HUES6 (cell line): ENCODE measurements around the gene MICAL2.
A peak's percentile ranks its signal among the peaks of the same experiment; 100 is the strongest.

Source experiments
- H3K27ac ChIP-seq: 2 replicates; pipeline ENCODE4 v1.7.0; 2013; ENCODE audit warnings: low read depth, mild to moderate bottlenecking, low read length, inconsistent platforms
- H3K27me3 ChIP-seq: 2 replicates; pipeline ENCODE4 v1.6.1; 2013; ENCODE audit warnings: low read length; ENCODE audit not compliant: control insufficient read depth, insufficient read depth
- H3K36me3 ChIP-seq: 2 replicates; pipeline ENCODE4 v1.6.1; 2013; ENCODE audit warnings: low read length; ENCODE audit not compliant: control insufficient read depth, insufficient read depth
- H3K4me1 ChIP-seq: 2 replicates; pipeline ENCODE4 v1.6.1; 2013; ENCODE audit warnings: low read length; ENCODE audit not compliant: control insufficient read depth, insufficient read depth
- H3K4me3 ChIP-seq: 2 replicates; pipeline ENCODE4 v1.5.1; 2013; ENCODE audit warnings: low read depth, low read length
- H3K9ac ChIP-seq: one replicate; pipeline ENCODE4 v1.6.1; 2013; ENCODE audit warnings: mild to moderate bottlenecking, low read length
- H3K9me3 ChIP-seq: 2 replicates; pipeline ENCODE4 v1.6.1; 2013; ENCODE audit warnings: low read depth, low read length; ENCODE audit not compliant: control insufficient read depth, insufficient read depth

Gene MICAL2

GRCh38 chr11:12196308-12196707 is 85.9 kb downstream of the MICAL2 start:
- no peak overlapping the region for H3K9ac ChIP-seq
- H3K36me3 ChIP-seq = no peaks in the 10 kb centered on the region
- H3K27me3 ChIP-seq = no peaks in the 10 kb centered on the region
- H3K9me3 ChIP-seq = no peaks in the 10 kb centered on the region
- no peak overlapping the region for H3K4me3 ChIP-seq
- H3K27ac ChIP-seq = no peak overlapping the region
- peaks cover 7% of the 10 kb centered on the region; the same call in 1 of the 2 replicates for H3K4me1 ChIP-seq

- no peaks in the 10 kb centered on the region for H3K36me3 ChIP-seq
- no peak overlapping the region for H3K4me3 ChIP-seq
- peaks cover 7% of the 10 kb centered on the region; the same call in 1 of the 2 replicates for H3K4me1 ChIP-seq
- H3K27ac ChIP-seq = no peak overlapping the region
- H3K27me3 ChIP-seq = no peaks in the 10 kb centered on the region
- no peak overlapping the region for H3K9ac ChIP-seq
- H3K9me3 ChIP-seq = no peaks in the 10 kb centered on the region
Measured at GRCh38 chr11:12196872-12197271, 86.5 kb downstream of the MICAL2 start.

DNA sequence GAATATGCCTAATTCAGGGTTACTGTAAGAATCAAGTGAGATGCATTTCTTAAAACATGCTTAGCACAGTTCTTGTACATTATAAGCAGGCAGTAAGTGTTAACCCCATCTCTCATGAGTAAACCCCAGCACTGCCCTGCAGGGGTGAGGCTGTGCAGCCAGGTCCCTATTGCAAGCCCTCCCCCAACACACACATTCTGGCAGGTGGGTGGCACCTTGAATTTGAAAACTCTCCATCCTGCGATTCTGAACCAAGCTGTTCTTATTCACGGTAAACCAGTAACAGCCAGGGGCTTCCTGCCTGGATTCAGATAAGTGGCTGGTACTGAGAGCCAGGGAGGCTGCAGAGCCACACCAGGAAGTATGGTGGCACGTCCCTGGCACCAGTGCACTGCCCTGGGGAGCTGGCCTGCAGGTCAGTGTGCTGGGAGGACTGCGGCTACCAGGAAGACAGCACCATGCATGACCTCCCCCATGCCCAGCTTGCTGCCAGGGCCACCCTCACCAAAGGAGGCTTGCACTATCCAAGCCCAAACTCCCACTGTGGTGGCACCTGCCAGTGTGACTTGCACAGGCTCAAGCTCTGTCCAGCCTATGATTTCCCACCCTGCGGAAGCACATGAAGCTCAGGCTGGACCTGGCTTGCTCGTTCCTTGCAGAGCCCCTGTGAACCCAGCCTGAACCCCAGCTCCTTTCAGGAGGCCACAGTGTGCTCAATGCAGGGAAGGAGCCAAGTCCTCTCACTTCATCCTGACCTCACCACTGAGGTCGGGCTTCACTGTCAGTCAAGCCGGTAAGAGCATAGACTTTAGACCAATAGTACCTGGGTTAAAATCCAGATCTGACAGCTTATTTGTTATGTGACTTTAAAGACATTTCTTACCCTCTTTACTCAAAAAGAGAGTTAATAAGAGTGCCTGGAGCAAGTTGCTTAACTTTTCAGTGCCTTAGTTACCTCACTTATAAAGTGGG is 88.1 kb downstream of the MICAL2 start:
- Histone ChIP-seq H3K9ac (no peak overlapping the region), H3K36me3 (no peaks in the 10 kb centered on the region), H3K27ac (no peak overlapping the region), H3K9me3 (no peaks in the 10 kb centered on the region), H3K4me3 (no peak overlapping the region), H3K4me1 (peaks cover 7% of the 10 kb centered on the region; the same call in 1 of the 2 replicates), H3K27me3 (no peaks in the 10 kb centered on the region)

DNA sequence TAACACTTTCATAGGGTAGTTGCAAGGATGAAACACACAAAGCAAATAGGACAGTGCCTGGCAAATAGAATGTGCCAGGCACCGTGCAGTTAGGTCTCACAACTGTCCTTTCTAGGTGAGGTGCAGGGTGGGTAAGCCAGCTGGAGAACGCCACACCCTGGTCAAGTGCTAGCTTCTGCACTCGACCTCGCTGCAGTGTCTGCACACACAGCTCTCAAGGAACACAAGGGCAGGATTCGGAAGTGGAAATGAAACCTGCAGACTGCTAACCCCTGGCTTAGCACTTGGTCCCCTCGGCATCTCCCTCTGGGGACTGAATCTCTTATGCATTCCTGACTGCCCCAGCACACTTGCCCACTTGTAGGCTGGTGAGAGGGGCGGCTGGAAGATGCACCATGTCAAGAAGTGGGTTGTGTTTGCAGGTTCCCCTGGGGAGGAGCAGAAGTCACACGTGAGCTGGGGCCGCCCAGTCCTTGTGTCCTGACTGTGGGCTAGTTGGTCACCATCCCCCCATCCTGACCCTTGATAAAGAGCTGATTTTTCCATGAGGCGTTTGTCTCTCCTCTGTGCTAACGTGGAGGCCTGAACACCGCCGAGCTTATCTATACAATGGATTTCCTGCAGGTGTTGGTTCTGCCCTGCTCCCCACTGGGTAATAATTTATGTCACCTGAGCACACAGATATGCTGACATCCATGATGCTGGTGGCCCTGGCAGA is 89.0 kb downstream of the MICAL2 start:
- Histone ChIP-seq H3K9ac (no peak overlapping the region), H3K4me3 (no peak overlapping the region), H3K36me3 (no peaks in the 10 kb centered on the region), H3K27ac (no peak overlapping the region), H3K9me3 (no peaks in the 10 kb centered on the region), H3K27me3 (no peaks in the 10 kb centered on the region), H3K4me1 (peaks cover 7% of the 10 kb centered on the region; the same call in 1 of the 2 replicates)

DNA sequence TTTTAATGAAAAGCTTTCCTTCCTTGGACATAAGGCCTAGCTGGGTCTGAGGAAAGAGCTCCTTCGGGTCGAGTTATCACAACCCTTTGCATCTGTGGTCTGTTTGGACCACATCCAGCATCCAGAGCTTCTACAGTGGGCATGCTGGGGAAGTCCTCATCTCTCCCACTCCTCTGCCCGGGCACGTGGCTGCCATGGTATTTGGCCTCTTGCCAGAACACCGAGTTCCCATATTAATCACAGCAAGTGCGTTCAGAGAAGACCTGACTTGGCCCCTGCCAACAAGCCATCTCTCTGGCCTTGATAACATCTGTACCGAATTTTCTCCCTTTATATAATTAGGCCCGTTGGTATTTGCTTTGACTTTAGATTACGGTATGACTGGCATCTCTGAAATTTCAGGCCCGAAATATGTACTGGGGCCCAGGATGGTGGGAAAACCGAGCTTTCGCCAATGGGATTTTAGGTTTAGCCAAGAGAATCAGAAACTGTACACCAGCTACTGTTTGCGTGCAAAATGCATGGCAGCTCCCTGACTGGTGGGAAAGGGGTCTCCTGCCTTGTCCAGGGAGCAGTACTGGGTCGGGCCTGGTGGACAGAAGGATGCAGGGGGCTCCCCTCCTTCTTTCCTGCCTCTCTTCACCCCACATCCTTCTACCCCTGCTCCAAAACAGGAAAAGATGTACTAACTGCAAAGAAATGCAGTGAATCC is 90.0 kb downstream of the MICAL2 start:
- Histone ChIP-seq H3K4me3 (no peak overlapping the region), H3K27ac (peak overlapping the region; percentile 51; the same call in 1 of the 2 replicates), H3K36me3 (no peaks in the 10 kb centered on the region), H3K4me1 (peaks cover 7% of the 10 kb centered on the region; the same call in 1 of the 2 replicates), H3K9me3 (no peaks in the 10 kb centered on the region), H3K9ac (peak overlapping the region; percentile 53), H3K27me3 (no peaks in the 10 kb centered on the region)

DNA sequence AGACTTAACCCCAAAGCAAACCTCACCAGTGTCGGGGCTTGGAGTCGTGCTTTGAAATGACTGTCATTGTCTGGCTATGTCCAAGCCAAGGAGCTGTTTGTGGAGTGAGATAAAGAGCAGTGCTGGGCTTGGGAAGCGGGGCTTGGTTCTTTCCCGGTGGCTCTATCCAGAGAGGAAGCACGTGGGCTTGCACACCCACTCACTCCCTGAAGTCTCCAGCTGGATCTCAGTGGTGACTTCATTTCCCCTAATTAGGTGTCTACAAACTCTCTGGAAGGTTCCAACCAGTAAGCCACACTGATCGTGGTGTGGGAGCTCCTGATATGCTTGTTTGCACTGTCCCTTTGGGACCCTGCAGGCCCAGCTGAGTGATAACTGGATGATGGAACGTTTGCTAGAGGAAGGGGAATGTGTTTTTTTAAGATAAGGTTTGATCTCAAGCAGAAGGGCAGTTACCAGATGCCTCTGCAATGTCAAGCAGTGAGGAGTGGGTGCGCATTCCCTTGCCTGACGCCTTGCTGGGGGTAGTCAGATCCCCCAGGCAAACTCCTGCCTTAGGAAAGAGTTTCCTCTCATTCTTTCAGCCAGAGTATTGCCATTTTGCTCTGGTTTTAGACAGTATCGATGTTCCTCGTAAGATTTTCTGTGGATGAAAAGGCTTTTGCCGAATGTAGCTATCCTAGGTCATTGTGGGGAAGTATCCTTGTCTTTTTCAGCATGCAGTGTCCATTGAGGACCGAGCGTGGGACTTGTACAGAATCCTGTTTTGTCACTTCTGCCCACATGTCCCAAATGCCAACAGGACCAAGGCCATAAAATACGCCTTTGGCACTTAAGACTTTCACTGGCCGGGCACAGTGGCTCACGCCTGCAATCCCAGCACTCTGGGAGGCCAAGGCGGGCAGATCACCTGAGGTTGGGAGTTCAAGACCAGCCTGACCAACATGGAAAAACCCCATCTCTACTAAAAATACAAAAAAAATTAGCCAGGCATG is 90.9 kb downstream of the MICAL2 start:
- no peaks in the 10 kb centered on the region for H3K27me3 ChIP-seq
- no peaks in the 10 kb centered on the region for H3K9me3 ChIP-seq
- peaks cover 7% of the 10 kb centered on the region; the same call in 1 of the 2 replicates for H3K4me1 ChIP-seq
- H3K4me3 ChIP-seq = no peak overlapping the region
- H3K27ac ChIP-seq = peak overlapping the region; percentile 51; the same call in 1 of the 2 replicates
- peak overlapping the region; percentile 54 for H3K9ac ChIP-seq
- no peaks in the 10 kb centered on the region for H3K36me3 ChIP-seq

DNA sequence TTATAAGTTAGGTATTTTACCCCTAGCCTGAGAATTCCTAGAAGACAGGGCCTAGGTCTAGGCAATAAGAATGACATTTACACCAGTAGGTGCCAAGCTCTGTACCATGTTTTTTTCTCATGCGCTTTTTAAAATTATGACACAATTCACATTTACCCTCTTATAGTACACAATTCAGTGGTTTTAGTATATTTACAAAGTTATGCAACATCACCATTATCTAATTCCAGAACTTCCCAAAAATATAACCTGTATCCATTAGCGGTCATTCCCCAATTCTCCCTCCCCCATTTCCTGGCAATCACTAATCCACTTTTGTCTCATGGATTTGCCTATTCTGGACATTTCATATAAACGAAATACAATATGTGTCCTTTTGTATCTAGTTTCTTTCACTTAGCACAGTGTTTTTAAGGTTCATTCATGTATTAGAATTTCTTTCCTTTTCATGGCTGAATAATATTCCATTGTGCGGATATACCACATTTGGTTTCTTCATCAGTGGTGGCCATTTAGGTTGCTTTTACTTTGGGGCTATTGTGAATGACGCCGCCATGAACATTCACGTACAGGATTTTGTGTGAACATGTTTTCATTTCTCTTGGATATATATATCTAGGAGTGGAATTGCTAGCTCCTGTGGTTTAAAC is 92.4 kb downstream of the MICAL2 start:
- no peaks in the 10 kb centered on the region for H3K27me3 ChIP-seq
- no peaks in the 10 kb centered on the region for H3K36me3 ChIP-seq
- H3K9ac ChIP-seq = no peak overlapping the region
- no peak overlapping the region for H3K27ac ChIP-seq
- H3K4me1 ChIP-seq = peaks cover 7% of the 10 kb centered on the region; the same call in 1 of the 2 replicates
- H3K4me3 ChIP-seq = no peak overlapping the region
- H3K9me3 ChIP-seq = no peaks in the 10 kb centered on the region

DNA sequence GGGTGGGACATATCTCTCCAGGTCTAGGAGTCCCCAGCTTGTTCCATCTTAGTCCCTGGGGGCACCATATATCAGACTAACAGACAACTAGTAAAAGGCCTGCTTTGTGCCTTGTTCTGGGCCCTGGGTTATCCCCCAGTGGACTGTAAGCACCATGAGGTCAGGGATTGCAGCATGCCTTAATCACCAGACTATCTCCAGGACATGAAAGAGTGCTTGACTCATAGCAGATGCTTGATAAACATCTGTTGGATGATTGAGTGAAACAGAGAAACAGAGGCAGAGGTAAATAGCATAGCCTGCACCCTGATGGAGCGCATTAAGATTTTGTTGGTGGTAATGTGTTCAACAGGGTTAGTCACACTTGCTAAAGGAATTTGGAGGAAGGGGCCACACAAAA is 94.1 kb downstream of the MICAL2 start:
- no peaks in the 10 kb centered on the region for H3K36me3 ChIP-seq
- no peak overlapping the region for H3K9ac ChIP-seq
- no peaks in the 10 kb centered on the region for H3K9me3 ChIP-seq
- no peak overlapping the region for H3K4me3 ChIP-seq
- H3K27me3 ChIP-seq = no peaks in the 10 kb centered on the region
- peaks cover 7% of the 10 kb centered on the region; the same call in 1 of the 2 replicates for H3K4me1 ChIP-seq
- H3K27ac ChIP-seq = no peak overlapping the region

DNA sequence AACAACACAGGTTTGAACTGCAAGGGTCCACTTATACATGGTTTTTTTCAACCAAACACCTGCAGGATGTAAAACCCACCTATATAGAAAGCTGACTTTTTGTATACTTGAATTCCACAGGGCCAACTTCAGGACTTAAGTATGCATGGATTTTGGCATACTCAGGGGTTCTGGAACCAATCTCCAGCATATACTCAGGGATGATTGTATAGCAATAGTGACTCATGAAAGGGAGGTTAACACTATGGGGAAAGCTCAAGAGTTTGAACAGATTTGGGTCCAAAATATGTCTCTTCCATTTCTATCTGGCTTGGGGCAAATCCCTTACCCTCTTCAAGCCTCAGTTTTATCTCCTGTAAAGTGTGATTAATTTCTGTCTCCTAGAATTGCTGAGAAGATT is 94.9 kb downstream of the MICAL2 start:
- Histone ChIP-seq H3K27me3 (no peaks in the 10 kb centered on the region), H3K9me3 (no peaks in the 10 kb centered on the region), H3K4me1 (peaks cover 5% of the 10 kb centered on the region; the same call in 1 of the 2 replicates), H3K36me3 (no peaks in the 10 kb centered on the region), H3K9ac (no peak overlapping the region), H3K27ac (no peak overlapping the region), H3K4me3 (no peak overlapping the region)
